Left lung (tissue), 10 donors: ENCODE results near the gene CD6. TPM values are rescaled to one million over a fixed set of nuclear protein-coding genes. Genes with fewer than 3 reads are reported as not detected.
A peak's percentile ranks its signal among the peaks of the same experiment; 100 is the strongest.

Experiments used
- ATAC-seq: fragments of 200-7000 bp; cut with Tn5 transposase; one replicate; pipeline ENCODE4 v1.9.1; 2020; ENCODE audit warnings: moderate library complexity
- DNase-seq, 4 donors: peaks; one replicate each; pipeline ENCODE4 v3.0.0-alpha.2; 2013 to 2020
- H3K27ac ChIP-seq, 2 donors: fragments of 200-600 bp; sonication (generic) in 1 of 2; one replicate each; pipeline versions ENCODE4 v1.5.0 to v1.8.0; 2020 to 2021
- H3K27me3 ChIP-seq, 2 donors: fragments of 200-600 bp; sonication (generic) in 1 of 2; one replicate each; pipeline versions ENCODE4 v1.5.0 to v1.8.0; 2020 to 2021
- H3K36me3 ChIP-seq, 2 donors: fragments of 200-600 bp; sonication (generic) in 1 of 2; one replicate each; pipeline versions ENCODE4 v1.5.0 to v1.8.0; 2020 to 2021
- H3K4me1 ChIP-seq, 2 donors: fragments of 200-600 bp; one replicate each; pipeline ENCODE4 v1.8.0; 2021
- H3K4me3 ChIP-seq, 2 donors: fragments of 200-600 bp; sonication (generic) in 1 of 2; one replicate each; pipeline versions ENCODE4 v1.5.0 to v1.8.0; 2020 to 2021; ENCODE audit warnings: mild to moderate bottlenecking in 1 of 2
- H3K9me3 ChIP-seq, 2 donors: fragments of 200-600 bp; sonication (generic) in 1 of 2; one replicate each; pipeline versions ENCODE4 v1.5.0 to v1.8.0; 2020 to 2021
- CTCF ChIP-seq, 2 donors: fragments of 200-600 bp; sonication (generic) in 1 of 2; IDR thresholded peaks; one replicate each; pipeline versions ENCODE4 v1.5.0 to v1.8.0; 2021; ENCODE audit warnings: antibody characterized with exemption in 2 of 2
- intact Hi-C, 2 donors: fragments of 100-400 bp; cut with DNase I; formaldehyde crosslinking; loops; one replicate each; pipeline versions ENCODE4 v1.11.2 to v1.14.2; 2022
- polyA plus RNA-seq, 6 donors: library from polyadenylated mRNA; unstranded; fragments of 120-200 nt; gene quantifications; one replicate each; pipeline ENCODE4 v1.2.1, GENCODE V29; 2013; ENCODE audit not compliant: insufficient read length in 6 of 6
- total RNA-seq, 2 donors: library from RNA; stranded (reverse); fragmentation: NEBNext Ultra II Directional; extraction: Animal tissue kit (Norgen Biotek cat#: 25700); gene quantifications; one replicate each; pipeline ENCODE4 v1.2.1, GENCODE V29; 2021
- donor health status: DM: no; HTN: yes; CAD: no.
- donor health status: DM: no; HTN: no; CAD: no.

The CD6 gene
- total and polyA plus RNA-seq, 8 donors = 0.66 to 6.3 (median 1.7) TPM

GRCh38 chr11:60951904-60952741 lies 19.4 kb upstream of the CD6 start, which contains the start of gene SLC15A3:
TSS of gene SLC15A3 (minus strand) at chr11:60952176. CDS start at chr11:60951551, 625 bp downstream.
- H3K27ac ChIP-seq = peak within 1 kb of the TSS; percentile 92 to 96
- ATAC-seq (peak; percentile 79), DNase-seq (peak; percentile 56 to 91 (median 78))
- no peaks in the 10 kb centered on the region for H3K9me3 ChIP-seq
- peaks cover 3 to 70% of the 10 kb centered on the region in 2 donors for H3K4me1 ChIP-seq
- H3K4me3 ChIP-seq = peak within 1 kb of the TSS; percentile 36 to 64
- peaks cover 0 to 10% of the 10 kb centered on the region in 2 donors for H3K27me3 ChIP-seq
- intact Hi-C loops = no loop called here
- H3K36me3 ChIP-seq = peaks cover 0 to 7% of the 10 kb centered on the region in 2 donors
- no peak for TF ChIP-seq CTCF (IDR thresholded peaks at IDR 0.05)

DNA sequence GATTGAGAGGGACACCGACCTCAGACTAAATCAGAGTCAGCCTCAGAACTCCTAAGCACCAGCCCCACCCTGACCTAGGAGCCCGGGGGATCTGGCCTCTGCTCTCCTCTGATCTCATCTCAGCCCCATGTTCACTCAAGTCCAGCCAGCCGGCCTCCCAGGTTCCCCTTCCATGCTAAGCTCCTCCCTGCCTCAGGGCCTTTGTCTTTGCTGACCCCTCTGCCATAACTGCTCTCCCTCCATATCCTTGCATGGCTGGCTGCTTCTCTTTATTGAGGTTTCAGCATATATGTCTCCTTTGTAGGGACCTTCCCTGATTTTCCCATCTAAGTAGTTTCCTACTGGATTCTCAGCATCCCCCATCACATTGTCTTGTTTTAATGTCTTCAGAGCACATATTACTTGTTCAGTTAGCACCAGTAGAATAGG lies 18.7 kb upstream of the CD6 start:
- Histone ChIP-seq H3K4me1 (peaks cover 3 to 66% of the 10 kb centered on the region in 2 donors), H3K27me3 (peaks cover 0 to 10% of the 10 kb centered on the region in 2 donors), H3K9me3 (no peaks in the 10 kb centered on the region), H3K27ac (peak overlapping the region; percentile 92 to 96), H3K4me3 (peak overlapping the region; percentile 36 to 64), H3K36me3 (peaks cover 0 to under 1% of the 10 kb centered on the region in 2 donors)
- intact Hi-C loops = no loop called here
- no peak for TF ChIP-seq CTCF (IDR thresholded peaks at IDR 0.05)
- ATAC-seq (no peak), DNase-seq (peak in 1 of 4 donors; percentile 77)

- Histone ChIP-seq H3K27me3 (peaks cover 0 to 10% of the 10 kb centered on the region in 2 donors), H3K4me1 (peaks cover 3 to 56% of the 10 kb centered on the region in 2 donors), H3K36me3 (no peaks in the 10 kb centered on the region), H3K4me3 (no peak overlapping the region), H3K9me3 (no peaks in the 10 kb centered on the region), H3K27ac (peak overlapping the region in 1 of 2 donors; percentile 96)
- ATAC-seq (peak; percentile 37), DNase-seq (peak in 1 of 4 donors; percentile 65)
- intact Hi-C loops = no loop called here
- TF ChIP-seq CTCF (IDR thresholded peaks at IDR 0.05) = no peak
Measured at GRCh38 chr11:60953781-60954180, 17.7 kb upstream of the CD6 start.

GRCh38 chr11:60954421-60954820 lies 17.1 kb upstream of the CD6 start:
- Histone ChIP-seq H3K4me1 (peaks cover 3 to 50% of the 10 kb centered on the region in 2 donors), H3K27ac (peak overlapping the region in 1 of 2 donors; percentile 96), H3K36me3 (no peaks in the 10 kb centered on the region), H3K27me3 (peaks cover 0 to 12% of the 10 kb centered on the region in 2 donors), H3K9me3 (no peaks in the 10 kb centered on the region), H3K4me3 (no peak overlapping the region)
- ATAC-seq = peak; percentile 30
- peak in 1 of 4 donors; percentile 59 for DNase-seq
- no peak for TF ChIP-seq CTCF (IDR thresholded peaks at IDR 0.05)
- intact Hi-C loops = no loop called here

- Histone ChIP-seq H3K27me3 (peaks cover 0 to 20% of the 10 kb centered on the region in 2 donors), H3K36me3 (no peaks in the 10 kb centered on the region), H3K4me1 (peaks cover 3 to 38% of the 10 kb centered on the region in 2 donors), H3K27ac (no peak overlapping the region), H3K4me3 (no peak overlapping the region), H3K9me3 (no peaks in the 10 kb centered on the region)
- intact Hi-C loops = no loop called here
- DNase-seq = no peak
- no peak for TF ChIP-seq CTCF (IDR thresholded peaks at IDR 0.05)
- no peak for ATAC-seq
Measured at GRCh38 chr11:60955571-60955970, 15.9 kb upstream of the CD6 start.
